Stimulated activated CD4-positive, alpha-beta T cell treated with anti-CD3 and anti-CD28 coated beads, Interleukin-4, amount 100 ng/mL, for 1 hour (primary cell): Measurements from ENCODE around the gene DGKG.

Experiments used
- DNase-seq: peaks from one replicate; pipeline ENCODE4 v3.0.0-alpha.2; 2020

The DGKG gene

DNA sequence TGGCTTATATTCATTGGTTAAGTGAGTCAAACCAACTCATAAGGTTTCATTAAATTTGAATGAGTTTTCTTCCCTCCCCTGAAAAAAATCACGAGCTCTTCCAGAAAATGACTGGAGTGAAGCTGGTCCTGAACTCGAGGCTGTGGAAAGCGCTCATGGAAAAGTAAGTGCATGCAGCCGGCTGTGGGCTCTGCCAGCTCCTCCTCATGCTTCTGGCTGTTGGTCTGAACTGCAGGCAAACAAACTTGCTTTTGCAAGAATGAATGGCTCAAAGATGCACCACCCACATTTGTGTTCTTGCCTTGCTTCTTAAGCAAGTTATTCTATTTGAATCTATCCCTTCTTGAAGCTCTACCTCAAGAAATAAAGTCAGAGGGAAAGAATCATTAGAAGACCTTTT lies 259.3 kb downstream of the DGKG start:
- DNase-seq = no peak

- DNase-seq = no peak
Measured at GRCh38 chr3:186100398-186100797, 261.6 kb downstream of the DGKG start.

DNA sequence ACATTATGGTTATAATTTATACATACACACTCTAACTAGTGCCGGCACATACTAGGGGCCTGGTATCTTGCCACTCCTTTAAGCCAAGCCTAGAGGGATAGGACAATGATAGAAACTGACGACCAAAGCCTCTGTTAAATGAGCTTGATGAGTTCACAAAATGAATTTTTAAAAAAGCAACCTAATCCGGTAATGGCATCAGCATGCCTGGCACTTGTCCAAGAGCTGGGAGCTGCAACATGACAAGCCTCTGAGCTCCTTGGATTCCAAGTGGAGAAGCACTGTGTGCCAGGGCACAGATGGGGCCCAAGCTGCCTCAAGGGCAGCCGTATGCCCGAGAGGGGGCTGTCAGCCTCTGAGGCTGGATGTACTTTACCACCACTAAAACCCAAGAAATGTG lies 262.9 kb downstream of the DGKG start:
- no peak for DNase-seq

DNA sequence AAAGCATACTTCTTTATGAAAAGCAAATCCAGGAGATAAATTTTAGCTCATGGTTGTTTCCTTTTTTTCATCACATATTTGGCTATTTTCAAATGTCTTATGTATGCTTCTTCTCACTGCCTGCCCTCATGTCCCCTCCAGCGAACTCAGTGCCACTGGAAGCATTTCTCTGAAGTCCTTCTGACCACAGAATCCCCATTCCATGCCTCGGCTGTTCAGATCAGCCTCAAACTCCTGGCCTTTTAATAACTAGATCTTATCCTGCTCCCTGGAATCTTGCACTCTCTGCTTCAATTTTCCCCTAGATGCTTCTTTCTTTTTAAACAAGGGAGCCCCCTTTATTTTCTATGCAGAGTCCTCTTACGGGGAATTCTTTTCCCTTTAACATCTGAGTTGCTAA lies 263.3 kb downstream of the DGKG start:
- no peak for DNase-seq

DNA sequence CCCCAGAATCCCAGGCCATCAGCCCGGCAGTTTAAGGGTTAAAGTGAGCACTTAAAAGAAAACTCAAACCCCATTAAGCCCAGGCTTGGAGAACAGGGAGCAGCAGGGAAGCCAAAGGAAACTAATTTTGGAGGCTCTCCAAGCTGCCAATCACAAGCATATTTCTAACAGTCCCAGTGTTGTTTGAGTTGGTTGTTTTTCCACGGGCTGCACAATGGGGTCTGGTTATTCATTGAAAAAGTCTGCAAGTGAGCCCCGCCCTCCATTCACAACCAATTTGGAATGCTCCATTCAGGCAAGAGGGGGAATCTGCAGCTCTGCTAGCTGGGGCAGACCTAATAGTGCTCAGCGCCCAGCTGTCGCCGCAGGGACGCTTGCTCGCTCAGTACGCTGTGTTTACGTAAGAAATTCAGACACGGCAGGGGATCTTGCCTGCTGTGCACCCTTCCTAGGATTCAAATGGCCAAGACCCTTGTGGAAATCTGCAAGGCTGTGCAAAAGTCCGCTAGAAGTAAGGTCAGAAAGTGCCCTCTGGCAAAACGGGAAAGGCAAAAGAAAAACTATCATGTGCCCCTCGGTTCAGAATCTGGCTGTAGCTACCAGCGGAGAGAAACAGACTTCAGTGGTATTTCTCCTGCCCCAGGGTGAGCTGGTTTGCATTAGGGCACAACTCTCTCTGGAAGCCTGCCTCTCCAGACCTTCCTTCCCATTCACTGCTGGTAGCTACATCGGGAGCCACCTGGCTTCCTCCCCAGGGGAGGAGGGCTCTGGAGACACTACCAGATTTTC lies 264.2 kb downstream of the DGKG start:
- DNase-seq = no peak

DNA sequence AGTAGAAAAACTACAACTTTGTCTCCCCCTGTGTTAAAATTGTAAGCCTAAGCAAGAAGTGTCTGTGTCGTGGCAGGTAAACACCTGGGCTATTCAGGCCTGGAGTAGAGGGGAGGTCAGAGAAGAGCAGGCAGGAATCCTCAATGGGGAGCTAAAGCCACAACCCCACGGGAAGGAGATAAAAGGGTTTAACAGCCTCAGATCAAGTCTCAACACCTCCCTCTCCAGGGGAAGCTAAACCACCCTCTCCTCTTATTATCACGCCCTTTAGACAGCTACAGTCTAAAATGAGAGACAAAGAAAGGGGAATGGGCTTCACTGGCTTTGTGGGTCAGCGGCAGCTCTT lies 264.7 kb downstream of the DGKG start:
- no peak for DNase-seq
